NAMALWA (cell line): Measurements from ENCODE around the gene BZW2.

Experiments
- DNase-seq: peaks from one replicate; pipeline ENCODE4 v3.0.0-alpha.2; 2015; ENCODE audit warnings: low spot score

The BZW2 gene

DNA sequence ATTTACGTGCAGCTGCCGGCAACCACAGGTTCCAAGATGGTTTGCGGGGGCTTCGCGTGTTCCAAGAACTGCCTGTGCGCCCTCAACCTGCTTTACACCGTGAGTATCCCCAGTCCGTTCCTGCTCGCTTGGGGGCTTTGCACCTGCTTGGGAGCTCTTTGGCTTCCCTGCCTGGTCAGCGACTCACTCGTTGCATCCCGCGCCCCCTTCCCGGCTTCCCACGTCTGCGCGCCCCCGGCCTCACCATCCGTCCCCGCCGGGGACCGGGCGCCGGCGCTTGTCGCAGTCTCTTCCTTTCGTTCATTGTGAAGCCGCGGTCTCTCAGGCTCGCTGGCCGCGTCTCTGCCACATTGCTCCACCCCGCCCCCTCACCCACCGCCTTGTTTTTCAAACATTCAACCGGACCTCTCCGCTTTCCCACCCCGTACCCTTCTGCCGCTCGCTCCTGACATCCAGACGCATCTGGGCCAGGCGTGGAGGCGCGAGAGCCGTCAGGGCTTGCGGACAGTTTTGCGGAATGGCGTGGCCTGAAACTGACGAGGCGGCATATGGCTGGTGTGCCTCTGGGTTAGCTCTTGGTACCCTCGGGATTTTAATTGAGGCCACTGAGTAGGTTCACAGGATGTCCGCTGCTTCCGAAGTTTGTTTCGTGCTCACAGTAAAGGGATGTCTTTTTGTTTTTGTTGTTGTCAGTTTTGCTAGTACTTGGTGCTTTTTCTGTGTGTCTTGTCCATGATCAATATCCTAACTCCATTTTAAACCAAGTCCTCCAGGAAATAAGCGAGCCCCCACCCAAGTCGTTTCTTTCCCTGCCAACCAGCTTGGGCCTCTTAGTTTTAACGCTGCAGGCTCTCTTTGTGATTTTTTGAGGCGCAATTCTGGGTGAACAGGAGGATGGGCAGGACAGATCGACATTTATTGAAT, 108.2 kb downstream of the BZW2 start:
- no peak for DNase-seq

- DNase-seq = no peak
These were observed 108.9 kb downstream of the BZW2 start for GRCh38 chr7:16754856-16755317.

- DNase-seq = no peak
These were observed 109.4 kb downstream of the BZW2 start for GRCh38 chr7:16755397-16755796.
